Nephron (organoid): ENCODE measurements around the gene PPIG.
"Not testable (repeated sequence)": the region's sequence is repeated elsewhere in the genome, so short reads cannot be mapped to it uniquely, and the experiment has no call there.

Experiments
- H3K27ac Mint-ChIP-seq, 3 experiments: 2 replicates each; pipeline ENCODE4 v1.8.0; 2020; ENCODE audit warnings: mixed read lengths in 3 of 3, mild to moderate bottlenecking in 2 of 3, moderate library complexity in 1 of 3
- H3K27me3 Mint-ChIP-seq: 2 replicates; pipeline ENCODE4 v1.8.0; 2021; ENCODE audit warnings: low read depth, mild to moderate bottlenecking, moderate library complexity, mixed read lengths
- H3K36me3 Mint-ChIP-seq: 2 replicates; pipeline ENCODE4 v1.8.0; 2020; ENCODE audit warnings: low read depth, mixed read lengths
- H3K4me1 Mint-ChIP-seq: 2 replicates; pipeline ENCODE4 v1.8.0; 2020; ENCODE audit warnings: mixed read lengths
- H3K4me3 Mint-ChIP-seq, 3 experiments: 2 replicates each; pipeline ENCODE4 v1.8.0; 2020; ENCODE audit warnings: mild to moderate bottlenecking in 3 of 3, mixed read lengths in 3 of 3, moderate library complexity in 2 of 3
- H3K9me3 Mint-ChIP-seq: 2 replicates; pipeline ENCODE4 v1.8.0; 2020; ENCODE audit warnings: mixed read lengths
- CTCF ChIP-seq, 3 experiments: fragments of 200-600 bp; sonication (generic); IDR thresholded peaks; one replicate each; pipeline ENCODE4 v1.5.0; 2021; ENCODE audit warnings: antibody characterized with exemption in 3 of 3; ENCODE audit not compliant: unreplicated experiment in 3 of 3

PPIG gene

GRCh38 chr2:169609264-169609663, 25.1 kb downstream of the PPIG start:
- TF ChIP-seq CTCF (IDR thresholded peaks at IDR 0.05; ENCODE audit: unreplicated experiment in 3 of 3), result no peak
- H3K9me3 Mint-ChIP-seq, result no peaks in the 10 kb centered on the region
- H3K4me1 Mint-ChIP-seq, result no peaks in the 10 kb centered on the region
- H3K27ac Mint-ChIP-seq, result no peak overlapping the region
- H3K4me3 Mint-ChIP-seq, result no peak overlapping the region
- H3K27me3 Mint-ChIP-seq, result no peaks in the 10 kb centered on the region
- H3K36me3 Mint-ChIP-seq, result peaks cover 78% of the 10 kb centered on the region

- H3K27ac Mint-ChIP-seq, result no peak overlapping the region
- H3K4me3 Mint-ChIP-seq, result no peak overlapping the region
- H3K36me3 Mint-ChIP-seq, result peaks cover 96% of the 10 kb centered on the region
- H3K27me3 Mint-ChIP-seq, result no peaks in the 10 kb centered on the region
- H3K9me3 Mint-ChIP-seq, result peaks cover 29% of the 10 kb centered on the region
- no peaks in the 10 kb centered on the region for H3K4me1 Mint-ChIP-seq
- TF ChIP-seq CTCF (IDR thresholded peaks at IDR 0.05; ENCODE audit: unreplicated experiment in 3 of 3), result no peak
Observed at GRCh38 chr2:169613876-169614275, 29.7 kb downstream of the PPIG start.

DNA sequence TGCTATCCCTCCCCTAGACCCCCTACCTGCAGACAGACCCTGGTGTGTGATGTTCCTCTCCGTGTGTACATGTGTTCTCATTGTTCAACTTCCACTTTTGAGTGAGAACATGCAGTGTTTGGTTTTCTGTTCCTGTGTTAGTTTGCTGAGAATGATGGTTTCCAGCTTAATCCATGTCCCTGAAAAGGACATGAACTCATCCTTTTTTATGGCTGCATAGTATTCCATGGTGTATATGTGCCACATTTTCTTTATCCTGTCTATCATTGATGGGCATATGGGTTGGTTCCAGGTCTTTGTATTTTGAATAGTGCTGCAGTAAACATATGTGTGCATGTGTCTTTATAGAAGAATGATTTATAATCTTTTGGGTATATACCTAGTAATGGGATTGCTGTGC, 31.8 kb downstream of the PPIG start:
- H3K27ac Mint-ChIP-seq, H3K27me3 Mint-ChIP-seq, H3K4me1 Mint-ChIP-seq, H3K4me3 Mint-ChIP-seq: not testable (repeated sequence)
- Mint-ChIP-seq H3K9me3 (peaks cover 33% of the 10 kb centered on the region), H3K36me3 (peaks cover 92% of the 10 kb centered on the region)

DNA sequence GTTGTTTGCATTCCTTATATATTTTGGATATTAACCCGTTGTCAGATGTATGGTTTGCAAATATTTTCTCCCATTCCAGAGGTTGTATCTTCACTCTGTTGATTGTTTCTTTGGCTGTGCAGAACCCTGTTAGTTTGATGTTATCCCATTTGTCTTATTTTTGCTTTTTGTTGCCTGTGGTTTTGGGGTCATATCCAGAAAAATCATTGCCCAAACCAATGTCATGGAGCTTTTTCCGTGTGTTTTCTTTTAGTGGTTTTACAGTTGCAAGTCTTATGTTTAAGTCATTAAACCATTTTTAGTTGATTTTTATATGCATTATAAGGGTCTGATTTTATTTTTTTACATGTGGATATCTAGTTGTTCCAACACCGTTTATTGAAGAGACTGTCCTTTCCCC, 35.8 kb downstream of the PPIG start:
- Mint-ChIP-seq H3K4me1 (no peaks in the 10 kb centered on the region), H3K36me3 (peaks cover 81% of the 10 kb centered on the region), H3K9me3 (peaks cover 33% of the 10 kb centered on the region), H3K4me3 (no peak overlapping the region), H3K27ac (no peak overlapping the region), H3K27me3 (no peaks in the 10 kb centered on the region)
- TF ChIP-seq CTCF (IDR thresholded peaks at IDR 0.05; ENCODE audit: unreplicated experiment in 3 of 3), result no peak

- Mint-ChIP-seq H3K36me3 (peaks cover 81% of the 10 kb centered on the region), H3K4me1 (no peaks in the 10 kb centered on the region), H3K9me3 (peaks cover 33% of the 10 kb centered on the region), H3K27ac (no peak overlapping the region), H3K27me3 (no peaks in the 10 kb centered on the region), H3K4me3 (no peak overlapping the region)
- TF ChIP-seq CTCF (IDR thresholded peaks at IDR 0.05; ENCODE audit: unreplicated experiment in 3 of 3), result no peak
Observed at GRCh38 chr2:169620509-169620908, 36.4 kb downstream of the PPIG start.

- H3K27me3 Mint-ChIP-seq, result no peaks in the 10 kb centered on the region
- H3K9me3 Mint-ChIP-seq, result peaks cover 10% of the 10 kb centered on the region
- H3K4me3 Mint-ChIP-seq, result no peak overlapping the region
- no peak for TF ChIP-seq CTCF (IDR thresholded peaks at IDR 0.05; ENCODE audit: unreplicated experiment in 3 of 3)
- H3K27ac Mint-ChIP-seq, result no peak overlapping the region
- H3K36me3 Mint-ChIP-seq, result peaks cover 76% of the 10 kb centered on the region
- H3K4me1 Mint-ChIP-seq, result no peaks in the 10 kb centered on the region
Observed at GRCh38 chr2:169623235-169623634, 39.1 kb downstream of the PPIG start.
